ENCODE results near the gene ABCA6.

ABCA6 gene

DNA sequence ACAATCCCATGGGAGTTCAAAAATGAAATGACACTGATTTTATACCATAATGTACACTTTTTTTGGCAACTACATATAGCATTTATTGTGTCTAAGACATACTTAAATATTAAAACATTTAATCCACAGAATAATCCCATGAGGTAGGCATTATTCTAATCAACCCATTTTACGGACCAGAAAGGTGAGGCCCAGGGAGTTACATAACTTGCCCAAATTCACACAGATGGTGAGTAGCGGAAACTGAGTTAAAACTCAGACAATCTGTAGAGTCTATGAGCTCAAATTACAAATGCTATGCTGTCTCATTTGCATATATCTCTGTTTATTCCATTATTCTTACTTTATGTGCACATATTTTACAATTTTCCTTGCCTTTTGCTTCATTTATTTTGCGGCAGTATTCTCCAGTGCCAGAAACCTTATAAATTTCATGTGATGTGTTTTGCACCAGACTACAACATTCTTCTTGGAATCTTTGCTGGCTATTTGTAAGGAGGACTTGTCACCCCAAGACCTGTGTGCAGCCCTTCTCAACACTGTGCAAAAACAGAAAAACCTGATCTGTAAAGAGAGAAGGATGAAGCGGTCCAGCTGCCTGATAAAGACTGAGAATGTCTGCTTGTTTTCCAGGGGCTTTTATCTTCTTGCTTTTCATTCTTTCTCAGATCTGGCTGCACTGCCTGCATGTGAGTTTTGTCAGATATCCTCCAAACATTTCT lies 78.7 kb downstream of the ABCA6 start:
- TF ChIP-seq, protein P1, sequence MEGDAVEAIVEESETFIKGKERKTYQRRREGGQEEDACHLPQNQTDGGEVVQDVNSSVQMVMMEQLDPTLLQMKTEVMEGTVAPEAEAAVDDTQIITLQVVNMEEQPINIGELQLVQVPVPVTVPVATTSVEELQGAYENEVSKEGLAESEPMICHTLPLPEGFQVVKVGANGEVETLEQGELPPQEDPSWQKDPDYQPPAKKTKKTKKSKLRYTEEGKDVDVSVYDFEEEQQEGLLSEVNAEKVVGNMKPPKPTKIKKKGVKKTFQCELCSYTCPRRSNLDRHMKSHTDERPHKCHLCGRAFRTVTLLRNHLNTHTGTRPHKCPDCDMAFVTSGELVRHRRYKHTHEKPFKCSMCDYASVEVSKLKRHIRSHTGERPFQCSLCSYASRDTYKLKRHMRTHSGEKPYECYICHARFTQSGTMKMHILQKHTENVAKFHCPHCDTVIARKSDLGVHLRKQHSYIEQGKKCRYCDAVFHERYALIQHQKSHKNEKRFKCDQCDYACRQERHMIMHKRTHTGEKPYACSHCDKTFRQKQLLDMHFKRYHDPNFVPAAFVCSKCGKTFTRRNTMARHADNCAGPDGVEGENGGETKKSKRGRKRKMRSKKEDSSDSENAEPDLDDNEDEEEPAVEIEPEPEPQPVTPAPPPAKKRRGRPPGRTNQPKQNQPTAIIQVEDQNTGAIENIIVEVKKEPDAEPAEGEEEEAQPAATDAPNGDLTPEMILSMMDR (IDR thresholded peaks at IDR 0.05; ENCODE audit: insufficient read depth, low read length, missing control alignments): no peak
- ChIA-PET CTCF (no interaction called here), POLR2A (no interaction called here)
- DNase-seq (ENCODE audit: low read depth, low spot score): no peak
- H3K4me3 ChIP-seq (ENCODE audit: low read depth, low read length): no peak overlapping the region

DNA sequence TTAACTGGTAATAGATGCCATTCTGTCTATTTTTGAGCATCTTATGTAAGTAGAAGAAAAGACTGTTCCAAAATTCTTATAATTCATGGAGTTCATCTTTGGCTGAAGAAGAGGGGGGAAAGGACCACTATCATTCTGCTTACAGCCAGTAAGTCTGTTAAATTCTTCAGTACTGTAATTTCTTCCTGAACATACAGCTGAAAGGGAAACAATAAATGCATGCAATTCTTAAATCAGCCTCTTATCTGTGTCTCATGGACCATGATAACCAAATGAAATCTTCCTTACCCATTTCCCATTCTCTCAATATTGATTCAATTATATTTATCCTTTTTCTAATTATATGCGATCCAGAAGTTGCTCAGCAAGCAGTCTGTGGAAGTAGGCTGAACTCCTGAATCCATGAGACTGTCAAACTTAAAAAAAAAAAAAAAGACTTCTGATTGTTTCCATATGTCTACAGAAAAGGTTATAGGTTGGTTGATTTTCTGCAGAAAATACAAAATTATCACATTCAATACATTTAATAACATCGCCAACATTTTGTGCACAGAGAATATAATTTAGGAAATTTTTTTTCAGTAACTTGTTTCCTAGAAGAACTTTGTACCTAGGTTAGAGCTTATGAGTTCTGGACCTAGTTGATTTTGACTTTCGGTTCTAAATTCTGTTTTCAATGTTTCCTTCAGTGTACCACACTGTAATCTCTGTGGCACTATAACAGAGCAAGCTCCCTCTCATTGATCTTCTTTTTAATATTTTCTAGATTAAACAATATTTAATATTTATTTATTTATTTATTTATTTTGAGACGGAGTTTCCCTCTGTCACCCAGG lies 79.8 kb downstream of the ABCA6 start:
- H3K4me3 ChIP-seq (ENCODE audit: low read depth, low read length): no peak overlapping the region
- ChIA-PET CTCF (no interaction called here), POLR2A (no interaction called here)
- no peak for DNase-seq (ENCODE audit: low read depth, low spot score)
- TF ChIP-seq, protein P1 (IDR thresholded peaks at IDR 0.05; ENCODE audit: insufficient read depth, low read length, missing control alignments): no peak

DNA sequence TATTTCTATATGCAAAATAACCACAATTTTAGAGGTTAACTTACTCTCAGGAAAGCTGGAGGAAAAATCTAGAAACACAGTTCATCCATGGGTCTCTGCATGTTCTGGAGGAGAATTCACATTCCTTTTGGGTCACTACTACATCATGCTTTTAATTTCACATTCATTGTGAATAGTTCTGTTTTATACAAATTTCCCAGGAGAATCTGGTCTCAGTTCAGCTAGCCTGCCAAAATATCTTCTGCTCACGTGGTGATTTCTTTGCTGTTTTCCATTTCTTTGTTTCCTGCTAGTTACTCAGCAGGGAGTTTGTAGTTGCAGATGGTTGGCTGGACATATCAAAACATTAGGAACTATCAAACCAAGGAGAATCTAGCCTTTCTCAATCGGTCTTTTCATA lies 80.9 kb downstream of the ABCA6 start, which contains the start of gene ABCA9:
ABCA9 (minus strand) TSS at position 106 of the 400 bp plus-strand sequence. CDS start 9,801 bp downstream, outside the sequence.
- CTCF ChIA-PET: no interaction called here
- TF ChIP-seq, protein P1 (IDR thresholded peaks at IDR 0.05; ENCODE audit: insufficient read depth, low read length, missing control alignments): no peak
- no peak within 1 kb of the TSS for H3K4me3 ChIP-seq (ENCODE audit: low read depth, low read length)
- POLR2A ChIA-PET: no interaction called here
- peak; percentile 42 for DNase-seq (ENCODE audit: low read depth, low spot score)

DNA sequence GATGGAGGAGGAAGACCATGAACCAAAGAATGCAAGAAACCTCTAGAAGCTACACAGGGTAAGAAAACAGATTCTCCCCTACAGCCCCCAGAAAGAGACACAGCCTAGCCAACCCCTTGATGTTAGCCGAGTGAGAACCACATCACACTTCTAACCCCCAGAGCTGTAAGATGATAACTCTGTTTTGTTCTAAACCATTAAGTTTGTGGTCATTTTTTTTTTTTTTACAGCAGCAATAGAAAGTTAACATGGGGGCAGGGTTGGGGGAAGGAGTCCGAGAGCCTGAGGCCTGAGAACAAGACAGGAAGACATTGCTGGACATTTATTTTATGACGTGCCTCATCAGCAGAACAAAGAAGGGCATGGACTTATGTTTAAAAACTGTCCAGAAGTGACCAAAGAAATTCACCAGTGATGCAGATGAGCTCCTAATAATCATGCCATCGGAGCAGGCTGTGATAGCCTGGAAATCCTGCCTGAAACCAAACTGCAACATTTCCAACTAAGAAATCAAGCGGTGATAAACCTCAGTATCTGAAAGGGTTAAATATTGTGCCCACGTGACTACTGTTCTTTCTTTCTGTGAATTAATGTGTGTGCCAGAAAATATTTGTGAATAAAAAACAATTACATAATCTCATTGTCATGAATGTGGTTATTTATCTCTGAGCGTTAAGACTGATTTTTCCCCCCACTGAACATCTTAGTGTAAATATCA lies 82.1 kb downstream of the ABCA6 start:
- no peak overlapping the region for H3K4me3 ChIP-seq (ENCODE audit: low read depth, low read length)
- CTCF ChIA-PET: no interaction called here
- TF ChIP-seq, protein P1 (IDR thresholded peaks at IDR 0.05; ENCODE audit: insufficient read depth, low read length, missing control alignments): no peak
- POLR2A ChIA-PET: no interaction called here
- no peak for DNase-seq (ENCODE audit: low read depth, low spot score)

DNA sequence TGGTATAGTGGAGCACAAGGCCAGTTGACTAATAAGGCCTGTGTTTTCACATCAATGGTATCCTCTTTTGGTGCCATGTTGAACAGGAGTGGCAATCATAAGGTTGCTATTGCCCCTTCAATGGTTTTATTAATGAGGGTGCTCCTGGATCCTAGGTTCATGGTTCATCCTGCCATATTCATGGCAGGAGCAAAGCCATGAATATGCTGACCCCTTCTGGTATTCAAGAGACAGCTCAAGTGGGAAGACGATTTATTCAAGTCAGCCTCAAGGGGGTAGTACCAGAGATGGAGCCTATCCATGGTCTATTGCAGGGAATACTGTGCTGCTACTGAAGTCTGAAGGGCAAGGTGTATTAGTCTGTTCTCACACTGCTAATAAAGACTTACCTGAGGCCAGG lies 83.5 kb downstream of the ABCA6 start:
- DNase-seq (ENCODE audit: low read depth, low spot score): no peak
- ChIA-PET CTCF (no interaction called here), POLR2A (no interaction called here)
- TF ChIP-seq, protein P1 (IDR thresholded peaks at IDR 0.05; ENCODE audit: insufficient read depth, low read length, missing control alignments): no peak
- no peak overlapping the region for H3K4me3 ChIP-seq (ENCODE audit: low read depth, low read length)

DNA sequence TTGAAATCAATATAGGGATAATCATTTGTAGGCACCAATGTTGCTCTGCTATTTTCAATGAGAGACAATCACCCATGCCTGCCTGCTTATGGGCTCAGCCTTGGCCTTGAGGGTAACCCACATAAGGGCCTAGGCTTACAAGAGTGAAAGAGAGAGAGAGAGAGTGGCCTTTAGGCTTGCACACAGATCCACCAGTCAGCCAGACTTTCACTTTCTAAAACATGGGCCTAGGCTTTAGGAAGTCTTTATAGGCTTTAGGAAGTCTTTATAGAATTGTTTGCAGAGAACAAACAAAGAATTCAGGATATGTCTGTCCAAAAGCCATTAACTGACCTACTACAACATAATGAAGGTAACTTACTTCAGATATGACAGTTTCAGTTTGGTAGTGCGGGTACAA lies 84.4 kb downstream of the ABCA6 start:
- H3K4me3 ChIP-seq (ENCODE audit: low read depth, low read length): no peak overlapping the region
- POLR2A ChIA-PET: no interaction called here
- TF ChIP-seq, protein P1 (IDR thresholded peaks at IDR 0.05; ENCODE audit: insufficient read depth, low read length, missing control alignments): no peak
- CTCF ChIA-PET: no interaction called here
- DNase-seq (ENCODE audit: low read depth, low spot score): no peak
